ENCODE results near the gene CUBN.

DNA sequence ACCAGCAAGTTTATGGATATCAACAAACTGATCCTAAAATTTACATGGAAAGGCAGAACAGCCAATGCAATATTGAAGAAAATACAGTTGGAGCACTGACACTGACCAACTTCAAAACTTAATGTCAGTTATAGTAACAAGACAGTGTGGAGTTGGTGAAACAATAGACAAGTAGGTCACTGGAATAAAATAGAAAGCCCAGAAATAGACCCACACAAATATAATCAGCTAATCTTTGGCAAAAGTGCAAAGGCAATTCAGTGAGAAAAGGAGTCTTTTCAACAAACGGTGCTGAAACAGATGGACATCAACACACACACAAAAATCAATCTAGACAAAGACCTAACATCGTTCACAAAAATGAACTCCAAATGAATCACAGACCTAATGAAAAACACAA, 326.1 kb downstream of the CUBN start:
- no peak for TF ChIP-seq CTCF (IDR thresholded peaks at IDR 0.05)
- TF ChIP-seq EP300 (IDR thresholded peaks at IDR 0.05; ENCODE audit: low read depth) = no peak

Data from transverse colon (tissue), 3 donors.